HG03575 (cell line): ENCODE results near the gene MAML1.
"Not testable (repeated sequence)": the region's sequence is repeated elsewhere in the genome, so short reads cannot be mapped to it uniquely, and the experiment has no call there.

Source experiments
- ATAC-seq: cut with Tn5 transposase; IDR thresholded peaks from one replicate; pipeline ENCODE4 v1.9.1; 2021; ENCODE audit not compliant: unreplicated experiment, insufficient number of reproducible peaks, low FRiP score; ENCODE audit errors: extremely low read depth

MAML1 gene, protein sequence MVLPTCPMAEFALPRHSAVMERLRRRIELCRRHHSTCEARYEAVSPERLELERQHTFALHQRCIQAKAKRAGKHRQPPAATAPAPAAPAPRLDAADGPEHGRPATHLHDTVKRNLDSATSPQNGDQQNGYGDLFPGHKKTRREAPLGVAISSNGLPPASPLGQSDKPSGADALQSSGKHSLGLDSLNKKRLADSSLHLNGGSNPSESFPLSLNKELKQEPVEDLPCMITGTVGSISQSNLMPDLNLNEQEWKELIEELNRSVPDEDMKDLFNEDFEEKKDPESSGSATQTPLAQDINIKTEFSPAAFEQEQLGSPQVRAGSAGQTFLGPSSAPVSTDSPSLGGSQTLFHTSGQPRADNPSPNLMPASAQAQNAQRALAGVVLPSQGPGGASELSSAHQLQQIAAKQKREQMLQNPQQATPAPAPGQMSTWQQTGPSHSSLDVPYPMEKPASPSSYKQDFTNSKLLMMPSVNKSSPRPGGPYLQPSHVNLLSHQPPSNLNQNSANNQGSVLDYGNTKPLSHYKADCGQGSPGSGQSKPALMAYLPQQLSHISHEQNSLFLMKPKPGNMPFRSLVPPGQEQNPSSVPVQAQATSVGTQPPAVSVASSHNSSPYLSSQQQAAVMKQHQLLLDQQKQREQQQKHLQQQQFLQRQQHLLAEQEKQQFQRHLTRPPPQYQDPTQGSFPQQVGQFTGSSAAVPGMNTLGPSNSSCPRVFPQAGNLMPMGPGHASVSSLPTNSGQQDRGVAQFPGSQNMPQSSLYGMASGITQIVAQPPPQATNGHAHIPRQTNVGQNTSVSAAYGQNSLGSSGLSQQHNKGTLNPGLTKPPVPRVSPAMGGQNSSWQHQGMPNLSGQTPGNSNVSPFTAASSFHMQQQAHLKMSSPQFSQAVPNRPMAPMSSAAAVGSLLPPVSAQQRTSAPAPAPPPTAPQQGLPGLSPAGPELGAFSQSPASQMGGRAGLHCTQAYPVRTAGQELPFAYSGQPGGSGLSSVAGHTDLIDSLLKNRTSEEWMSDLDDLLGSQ

DNA sequence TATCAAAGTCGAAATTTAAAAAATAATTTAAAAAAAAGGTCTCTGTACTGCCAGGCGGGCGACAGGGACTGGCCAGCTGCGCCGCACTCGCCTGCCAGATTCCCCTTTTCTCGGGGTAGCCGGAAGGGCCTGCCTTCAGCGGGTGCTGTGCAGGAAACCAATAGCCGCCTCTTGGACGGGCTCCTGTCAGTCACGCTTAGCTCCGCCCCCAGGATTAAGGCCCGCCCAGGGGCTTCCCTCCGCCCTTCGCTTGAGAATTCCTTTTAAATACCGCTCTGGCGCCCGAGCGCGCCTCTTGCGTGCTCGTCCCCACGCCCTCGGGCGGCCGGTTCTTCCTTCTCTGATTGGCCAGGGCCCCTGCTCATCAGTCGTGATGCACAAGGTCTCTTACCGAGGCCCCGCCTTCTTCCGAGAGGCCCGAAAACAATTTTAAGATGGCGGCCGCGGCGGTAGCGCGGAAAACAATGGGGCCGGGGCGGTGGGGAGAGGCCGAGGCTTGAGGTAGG lies at the start of gene MAML1:
TSS of gene MAML1 (plus strand) at position 411 of the 506 bp plus-strand sequence. CDS start 291 bp downstream, outside the sequence.
- ATAC-seq, result peak; percentile 89

DNA sequence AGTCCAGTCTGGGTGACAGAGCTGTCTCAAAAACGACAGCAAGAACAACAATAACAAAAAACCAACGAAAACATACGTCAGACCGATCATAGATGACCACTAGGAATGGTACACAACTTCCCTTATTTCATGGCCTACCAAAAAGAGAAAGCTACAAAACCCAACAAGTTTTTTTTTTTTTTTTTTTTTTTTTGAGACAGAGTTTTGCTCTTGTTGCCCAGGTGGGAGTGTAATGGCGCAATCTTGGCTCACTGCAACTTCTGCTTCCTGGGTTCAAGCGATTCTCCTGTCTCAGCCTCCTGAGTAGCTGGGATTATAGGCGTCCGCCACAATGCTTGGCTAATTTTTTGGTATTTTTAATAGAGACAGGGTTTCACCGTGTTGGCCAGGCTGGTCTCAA lies 43.4 kb upstream of the MAML1 start:
- ATAC-seq, result not testable (repeated sequence)

- ATAC-seq, result no peak
Measured at GRCh38 chr5:179694561-179694960, 38.1 kb upstream of the MAML1 start.

DNA sequence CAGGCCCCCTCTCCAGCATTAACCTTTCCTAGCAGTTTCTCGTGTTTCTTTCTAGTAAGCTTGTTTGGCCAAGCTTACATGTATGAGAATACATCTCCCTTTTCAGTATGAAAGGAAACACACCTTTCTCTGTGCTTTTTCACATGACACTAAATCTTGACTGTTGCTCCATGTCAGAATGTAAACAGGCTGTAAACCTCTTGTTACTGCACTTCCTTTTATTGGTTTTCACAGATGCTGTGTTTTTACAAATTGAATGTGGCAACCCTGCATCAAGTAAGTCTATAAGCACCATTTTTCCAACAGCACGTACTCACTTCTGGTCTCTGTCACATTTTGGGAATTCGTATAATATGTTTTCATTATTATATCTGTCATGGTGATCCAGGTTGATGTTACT lies 36.0 kb upstream of the MAML1 start:
- no peak for ATAC-seq

- ATAC-seq, result no peak
Measured at GRCh38 chr5:179697108-179697507, 35.5 kb upstream of the MAML1 start.

DNA sequence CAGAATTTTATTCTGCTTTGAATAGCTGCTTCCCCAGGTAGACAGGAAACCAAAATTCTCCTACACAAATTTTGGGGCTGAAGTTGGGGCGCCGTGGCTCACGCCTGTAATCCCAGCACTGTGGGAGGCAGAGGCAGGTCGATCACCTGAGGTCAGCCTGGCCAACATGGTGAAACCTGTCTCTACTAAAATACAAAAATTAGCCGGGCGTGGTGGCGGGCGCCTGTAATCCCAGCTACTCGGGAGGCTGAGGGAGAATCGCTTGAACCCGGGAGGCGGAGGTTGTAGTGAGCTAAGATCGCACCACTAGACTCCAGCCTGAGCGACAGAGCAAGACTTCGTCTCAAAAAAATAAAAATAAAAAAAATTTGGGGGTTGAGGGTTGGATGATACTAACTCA lies 35.1 kb upstream of the MAML1 start:
- ATAC-seq, result not testable (repeated sequence)

- peak; percentile 32 for ATAC-seq
Measured at GRCh38 chr5:179697993-179698934, 34.4 kb upstream of the MAML1 start.

DNA sequence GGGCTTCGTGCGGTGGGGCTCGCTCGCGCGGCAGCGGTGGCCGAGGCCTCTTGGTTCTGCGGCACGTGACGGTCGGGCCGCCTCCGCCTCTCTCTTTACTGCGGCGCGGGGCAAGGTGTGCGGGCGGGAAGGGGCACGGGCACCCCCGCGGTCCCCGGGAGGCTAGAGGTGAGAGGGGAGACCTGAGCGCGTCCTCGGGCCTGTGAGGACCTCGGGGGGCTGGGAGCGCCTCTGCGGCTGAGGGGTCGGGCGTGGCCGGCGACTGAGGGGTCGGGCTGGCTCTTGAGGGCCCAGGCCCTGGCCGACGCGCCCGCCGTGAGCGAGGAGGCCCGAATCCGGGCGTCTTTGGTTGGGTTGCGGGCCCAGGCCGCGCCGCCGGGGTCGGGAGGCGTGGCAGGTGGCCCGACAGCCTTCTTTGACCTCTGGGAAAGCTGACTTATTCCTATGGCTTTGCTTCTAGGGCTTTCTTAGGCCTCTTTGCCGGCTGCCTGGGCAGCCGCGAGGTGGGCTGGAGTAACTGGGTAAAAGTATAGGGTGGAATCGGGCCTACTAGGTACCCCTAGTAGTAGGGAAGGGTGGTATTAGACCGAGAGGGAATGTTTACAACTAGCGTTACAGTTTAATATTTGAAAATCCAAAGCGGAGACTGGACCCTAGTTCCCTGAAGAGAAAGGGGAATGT lies 33.5 kb upstream of the MAML1 start, which contains the start of gene CANX:
TSS of gene CANX (plus strand) at position 33 of the 681 bp plus-strand sequence. CDS start 6,715 bp downstream, outside the sequence.
- ATAC-seq, result no peak

GRCh38 chr5:179699616-179700237 lies 32.9 kb upstream of the MAML1 start:
- ATAC-seq, result no peak

DNA sequence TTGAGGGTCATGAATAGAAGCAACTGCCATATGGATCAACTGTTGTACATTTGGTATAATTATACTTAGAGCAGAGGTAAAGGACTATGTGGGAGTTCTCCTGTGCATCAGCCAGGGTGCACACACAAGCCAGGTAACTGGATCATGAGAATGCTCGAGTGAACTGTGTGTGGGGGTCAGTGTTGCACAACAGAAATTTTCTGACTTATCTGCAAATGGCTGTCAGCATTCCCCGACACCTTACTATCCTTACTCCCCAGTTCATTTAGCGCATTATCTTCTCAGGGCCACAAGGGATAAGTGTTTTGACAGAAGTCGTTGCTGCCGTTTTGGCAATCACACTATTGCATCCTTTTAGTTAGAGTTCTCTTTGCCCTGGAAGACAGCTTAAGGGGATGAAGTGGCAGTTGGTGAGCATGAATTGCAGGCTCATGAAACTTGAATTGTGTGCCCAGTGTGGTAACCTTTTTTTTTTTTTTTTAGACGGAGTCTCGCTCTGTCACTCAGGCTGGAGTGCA lies 32.2 kb upstream of the MAML1 start:
- ATAC-seq, result no peak

GRCh38 chr5:179716286-179716685 lies 16.3 kb upstream of the MAML1 start:
- ATAC-seq, result no peak

DNA sequence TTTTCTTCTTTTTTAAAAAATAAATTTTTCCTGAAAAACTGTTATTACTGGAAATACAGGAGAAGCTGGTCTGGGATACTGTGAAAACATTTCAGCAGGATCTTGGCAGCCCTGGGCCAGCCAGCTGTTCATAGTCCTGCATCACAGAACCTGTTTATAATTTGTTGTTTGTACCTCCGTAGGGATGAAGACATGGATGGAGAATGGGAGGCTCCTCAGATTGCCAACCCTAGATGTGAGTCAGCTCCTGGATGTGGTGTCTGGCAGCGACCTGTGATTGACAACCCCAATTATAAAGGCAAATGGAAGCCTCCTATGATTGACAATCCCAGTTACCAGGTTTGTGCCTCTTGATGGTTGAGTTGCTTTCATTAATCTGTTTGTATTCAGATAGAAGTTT lies 12.4 kb upstream of the MAML1 start:
- no peak for ATAC-seq

DNA sequence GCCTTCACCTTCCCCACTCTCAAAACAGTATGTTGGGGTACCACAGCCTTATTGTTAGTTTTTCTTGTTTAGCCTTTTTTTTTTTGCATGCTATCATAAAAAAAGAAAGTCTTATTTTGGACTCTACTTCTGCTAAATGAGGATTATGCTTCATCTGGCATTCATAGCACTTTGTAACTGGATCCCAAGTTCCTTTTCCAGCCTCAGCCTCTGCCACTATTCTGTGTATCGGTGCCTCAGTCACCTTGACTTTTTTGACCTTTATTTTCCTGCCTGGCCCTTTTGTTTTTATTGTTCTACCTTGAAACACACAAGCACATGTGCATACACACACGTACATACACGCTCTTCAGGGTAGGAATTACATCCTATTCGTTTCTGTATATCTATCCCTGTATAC lies 8.5 kb upstream of the MAML1 start:
- no peak for ATAC-seq

DNA sequence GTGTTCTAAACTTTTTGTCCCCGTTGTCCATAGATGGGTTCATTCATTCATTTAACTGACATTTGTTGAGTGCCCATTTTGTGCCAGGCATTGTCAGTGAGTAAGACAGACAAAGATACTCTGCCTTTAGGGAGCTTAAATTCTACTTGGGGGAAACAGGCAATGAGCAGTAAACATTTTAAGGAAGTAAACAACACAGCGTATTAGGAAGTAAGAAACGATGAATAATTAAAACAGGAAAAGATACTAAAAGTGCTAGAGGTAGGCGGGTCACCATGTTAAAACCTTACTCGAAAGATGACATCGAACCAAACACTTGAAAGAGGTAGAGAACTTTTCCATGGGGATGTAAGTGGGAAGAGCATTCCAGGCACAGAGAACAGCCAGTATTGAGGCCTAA lies 5.5 kb upstream of the MAML1 start:
- no peak for ATAC-seq

GRCh38 chr5:179729303-179729702 lies 3.3 kb upstream of the MAML1 start:
- no peak for ATAC-seq

- no peak for ATAC-seq
Measured at GRCh38 chr5:179729727-179730126, 2.9 kb upstream of the MAML1 start.

GRCh38 chr5:179730356-179730755 lies 2.3 kb upstream of the MAML1 start:
- ATAC-seq, result no peak
